GM18858 (cell line): Measurements from ENCODE around the gene CYP20A1.
A peak's percentile ranks its signal among the peaks of the same experiment; 100 is the strongest.
"Not testable (repeated sequence)": the region's sequence is repeated elsewhere in the genome, so short reads cannot be mapped to it uniquely, and the experiment has no call there.

Source experiments
- ATAC-seq: cut with Tn5 transposase; IDR thresholded peaks from one replicate; pipeline ENCODE4 v1.9.1; 2021; ENCODE audit not compliant: unreplicated experiment

CYP20A1 gene

GRCh38 chr2:203280428-203281064, 41.7 kb downstream of the CYP20A1 start:
- ATAC-seq: no peak

GRCh38 chr2:203282101-203282500, 43.3 kb downstream of the CYP20A1 start:
- ATAC-seq: no peak

GRCh38 chr2:203286532-203286931, 47.7 kb downstream of the CYP20A1 start:
- no peak for ATAC-seq

- ATAC-seq: no peak
Observed at GRCh38 chr2:203301667-203302066, 62.8 kb downstream of the CYP20A1 start.

GRCh38 chr2:203302586-203302985, 63.8 kb downstream of the CYP20A1 start:
- not testable (repeated sequence) for ATAC-seq

- ATAC-seq: no peak
Observed at GRCh38 chr2:203310688-203311436, 72.0 kb downstream of the CYP20A1 start.

- ATAC-seq: no peak
Observed at GRCh38 chr2:203326356-203326755, 87.5 kb downstream of the CYP20A1 start.

- no peak for ATAC-seq
Observed at GRCh38 chr2:203327582-203327900, 88.7 kb downstream of the CYP20A1 start.

- peak; percentile 37 for ATAC-seq
Observed at GRCh38 chr2:203327901-203328759, 89.3 kb downstream of the CYP20A1 start, which contains the start of gene ABI2. Gene ABI2, plus strand, starts transcription at chr2:203328394. Its CDS starts 121 bp downstream, at chr2:203328515.

- peak; percentile 35 for ATAC-seq
Observed at GRCh38 chr2:203328760-203329540, 90.1 kb downstream of the CYP20A1 start.

- no peak for ATAC-seq
Observed at GRCh38 chr2:203330434-203330833, 91.6 kb downstream of the CYP20A1 start.

- ATAC-seq: no peak
Observed at GRCh38 chr2:203338322-203338721, 99.5 kb downstream of the CYP20A1 start.

- no peak for ATAC-seq
Observed at GRCh38 chr2:203340791-203341487, 102.1 kb downstream of the CYP20A1 start.

- no peak for ATAC-seq
Observed at GRCh38 chr2:203341741-203342310, 103.0 kb downstream of the CYP20A1 start.

- not testable (repeated sequence) for ATAC-seq
Observed at GRCh38 chr2:203342374-203342773, 103.6 kb downstream of the CYP20A1 start.

GRCh38 chr2:203344667-203345066, 105.8 kb downstream of the CYP20A1 start:
- no peak for ATAC-seq

GRCh38 chr2:203346612-203347011, 107.8 kb downstream of the CYP20A1 start:
- ATAC-seq: no peak

- no peak for ATAC-seq
Observed at GRCh38 chr2:203347375-203347774, 108.6 kb downstream of the CYP20A1 start.

GRCh38 chr2:203352604-203353255, 113.9 kb downstream of the CYP20A1 start:
- ATAC-seq: no peak
